ENCODE measurements around the gene PTPRF.
"Not testable (repeated sequence)": the region's sequence is repeated elsewhere in the genome, so short reads cannot be mapped to it uniquely, and the experiment has no call there.

Gene PTPRF

GRCh38 chr1:43638381-43638780 lies 107.7 kb downstream of the PTPRF start:
- not testable (repeated sequence) for FAIRE-seq

- FAIRE-seq = no peak
Measured at GRCh38 chr1:43639976-43640794, 109.5 kb downstream of the PTPRF start.

GRCh38 chr1:43644558-43644957 lies 113.9 kb downstream of the PTPRF start:
- FAIRE-seq = no peak

- no peak for FAIRE-seq
Measured at GRCh38 chr1:43645461-43645860, 114.8 kb downstream of the PTPRF start.

GRCh38 chr1:43647331-43647730 lies 116.6 kb downstream of the PTPRF start:
- FAIRE-seq = not testable (repeated sequence)

- no peak for FAIRE-seq
Measured at GRCh38 chr1:43648221-43648847, 117.7 kb downstream of the PTPRF start.

GRCh38 chr1:43648876-43649477 lies 118.3 kb downstream of the PTPRF start:
- FAIRE-seq = no peak

GRCh38 chr1:43650310-43651085 lies 119.8 kb downstream of the PTPRF start:
- peak; percentile 62 for FAIRE-seq

- FAIRE-seq = no peak
Measured at GRCh38 chr1:43651188-43651587, 120.5 kb downstream of the PTPRF start.

GRCh38 chr1:43651902-43652301 lies 121.2 kb downstream of the PTPRF start:
- FAIRE-seq = no peak

GRCh38 chr1:43653339-43653738 lies 122.7 kb downstream of the PTPRF start:
- no peak for FAIRE-seq

GRCh38 chr1:43653893-43654292 lies 123.2 kb downstream of the PTPRF start:
- FAIRE-seq = no peak

- no peak for FAIRE-seq
Measured at GRCh38 chr1:43655953-43656352, 125.3 kb downstream of the PTPRF start.

GRCh38 chr1:43659212-43660166 lies 128.8 kb downstream of the PTPRF start:
- no peak for FAIRE-seq

- no peak for FAIRE-seq
Measured at GRCh38 chr1:43660355-43660754, 129.7 kb downstream of the PTPRF start.

GRCh38 chr1:43664369-43664768 lies 133.7 kb downstream of the PTPRF start:
- FAIRE-seq = no peak

- FAIRE-seq = no peak
Measured at GRCh38 chr1:43666608-43667007, 135.9 kb downstream of the PTPRF start.

- no peak for FAIRE-seq
Measured at GRCh38 chr1:43668956-43669355, 138.3 kb downstream of the PTPRF start.

- no peak for FAIRE-seq
Measured at GRCh38 chr1:43669878-43670277, 139.2 kb downstream of the PTPRF start.

- FAIRE-seq = no peak
Measured at GRCh38 chr1:43671193-43671592, 140.5 kb downstream of the PTPRF start.

- FAIRE-seq = no peak
Measured at GRCh38 chr1:43671626-43672330, 141.1 kb downstream of the PTPRF start.
